Peyer's patch (tissue), 4 donors: ENCODE measurements around the gene TAS2R7.
"Not testable (repeated sequence)": the region's sequence is repeated elsewhere in the genome, so short reads cannot be mapped to it uniquely, and the experiment has no call there.

Experiments used
- POLR2A ChIP-seq, 2 donors: fragments of 450-650 bp; IDR thresholded peaks; one replicate each; pipeline ENCODE4 v1.5.1; 2017; ENCODE audit warnings: antibody characterized with exemption in 2 of 2, mild to moderate bottlenecking in 2 of 2, moderate library complexity in 2 of 2
- TF ChIP-seq, protein P1 (sequence below), 6 experiments: fragments of 450-650 bp in 4 of 6; fragments of 200-600 bp in 2 of 6; sonication (generic) in 1 of 6; IDR thresholded peaks; one replicate each; pipeline ENCODE4 v1.5.1; 2017 to 2019; ENCODE audit warnings: antibody characterized with exemption in 6 of 6, mild to moderate bottlenecking in 3 of 6, moderate library complexity in 1 of 6

DNA sequence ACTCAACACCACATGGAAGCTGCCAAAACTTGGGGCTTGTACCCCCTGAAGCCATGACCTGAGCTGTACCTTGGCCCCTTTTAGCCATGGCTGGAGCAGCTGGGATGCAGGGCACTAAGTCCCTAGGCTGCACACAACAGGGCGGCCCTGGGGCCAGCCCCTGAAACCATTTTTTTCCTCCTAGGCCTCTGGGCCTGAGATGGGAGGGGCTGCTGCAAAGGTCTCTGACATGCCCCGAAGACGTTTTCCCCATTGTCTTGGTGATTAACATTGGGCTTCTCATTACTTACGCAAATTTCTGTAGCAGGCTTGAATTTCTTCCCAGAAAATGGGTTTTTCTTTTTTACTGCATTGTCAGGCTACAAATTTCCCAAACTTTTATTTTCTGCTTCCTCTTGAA is 10.7 kb downstream of the TAS2R7 start:
- TF ChIP-seq POLR2A (IDR thresholded peaks at IDR 0.05), result not testable (repeated sequence)
- TF ChIP-seq, protein P1, sequence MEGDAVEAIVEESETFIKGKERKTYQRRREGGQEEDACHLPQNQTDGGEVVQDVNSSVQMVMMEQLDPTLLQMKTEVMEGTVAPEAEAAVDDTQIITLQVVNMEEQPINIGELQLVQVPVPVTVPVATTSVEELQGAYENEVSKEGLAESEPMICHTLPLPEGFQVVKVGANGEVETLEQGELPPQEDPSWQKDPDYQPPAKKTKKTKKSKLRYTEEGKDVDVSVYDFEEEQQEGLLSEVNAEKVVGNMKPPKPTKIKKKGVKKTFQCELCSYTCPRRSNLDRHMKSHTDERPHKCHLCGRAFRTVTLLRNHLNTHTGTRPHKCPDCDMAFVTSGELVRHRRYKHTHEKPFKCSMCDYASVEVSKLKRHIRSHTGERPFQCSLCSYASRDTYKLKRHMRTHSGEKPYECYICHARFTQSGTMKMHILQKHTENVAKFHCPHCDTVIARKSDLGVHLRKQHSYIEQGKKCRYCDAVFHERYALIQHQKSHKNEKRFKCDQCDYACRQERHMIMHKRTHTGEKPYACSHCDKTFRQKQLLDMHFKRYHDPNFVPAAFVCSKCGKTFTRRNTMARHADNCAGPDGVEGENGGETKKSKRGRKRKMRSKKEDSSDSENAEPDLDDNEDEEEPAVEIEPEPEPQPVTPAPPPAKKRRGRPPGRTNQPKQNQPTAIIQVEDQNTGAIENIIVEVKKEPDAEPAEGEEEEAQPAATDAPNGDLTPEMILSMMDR (IDR thresholded peaks at IDR 0.05), result not testable (repeated sequence)
